HepG2 (cell line): ENCODE measurements around the gene PRDM12. TPM values are rescaled to one million over a fixed set of nuclear protein-coding genes. Genes with fewer than 3 reads are reported as not detected.
A peak's percentile ranks its signal among the peaks of the same experiment; 100 is the strongest.

Experiments used
- ASH2L ChIP-seq: fragments of 300-600, 200-600 bp; sonication (generic); IDR thresholded peaks from 2 replicates; pipeline ENCODE4 v1.7.0; 2017; ENCODE audit warnings: low read depth, mild to moderate bottlenecking, moderate library complexity, mixed read lengths, low read length; ENCODE audit not compliant: insufficient read length
- FOXK1 ChIP-seq: sonication (generic); formaldehyde crosslinking; IDR thresholded peaks from 2 replicates; pipeline ENCODE4 v1.4.0; 2020; ENCODE audit warnings: low read depth, missing genetic modification reagents, borderline replicate concordance
- KLF13 ChIP-seq: sonication (generic); formaldehyde crosslinking; IDR thresholded peaks from 2 replicates; pipeline ENCODE4 v1.4.0; 2020; ENCODE audit warnings: mild to moderate bottlenecking, missing genetic modification reagents
- KLF6 ChIP-seq: IDR thresholded peaks from 2 replicates; pipeline ENCODE4 v1.8.0; 2016; ENCODE audit warnings: missing biosample characterization, missing genetic modification reagents
- KLF9 ChIP-seq: IDR thresholded peaks from 2 replicates; pipeline ENCODE4 v1.6.1; 2016; ENCODE audit warnings: low read depth
- MAFF ChIP-seq: IDR thresholded peaks from 2 replicates; pipeline ENCODE4 v1.6.1; 2011; ENCODE audit warnings: low read depth, low read length, improper control_type of control experiment
- MAFG ChIP-seq: sonication (generic); formaldehyde crosslinking; IDR thresholded peaks from 2 replicates; pipeline ENCODE4 v1.5.1; 2020; ENCODE audit warnings: mild to moderate bottlenecking, missing genetic modification reagents
- NFE2L2 ChIP-seq: fragments of 150-350 bp; IDR thresholded peaks from 2 replicates; pipeline ENCODE4 v1.6.1; 2014; ENCODE audit warnings: low read length
- NR2C2 ChIP-seq: sonication (generic); formaldehyde crosslinking; IDR thresholded peaks from 2 replicates; pipeline ENCODE4 v1.4.0; 2020; ENCODE audit warnings: missing genetic modification reagents, mild to moderate bottlenecking, moderate library complexity, borderline replicate concordance
- PHF20 ChIP-seq: sonication (generic); formaldehyde crosslinking; IDR thresholded peaks from 2 replicates; pipeline ENCODE4 v1.5.0; 2020; ENCODE audit warnings: mild to moderate bottlenecking, missing genetic modification reagents
- PPARG ChIP-seq: conservative IDR thresholded peaks from 2 replicates; pipeline ENCODE4 v1.6.1; 2016; ENCODE audit warnings: missing biosample characterization, missing genetic modification reagents
- RFX1 ChIP-seq: fragments of 450-650 bp; IDR thresholded peaks from 2 replicates; pipeline ENCODE4 v1.6.1; 2017
- SRSF9 ChIP-seq: fragments of 200-400 bp; formaldehyde crosslinking; IDR thresholded peaks from 2 replicates; pipeline ENCODE4 v1.6.1; 2018; ENCODE audit warnings: borderline replicate concordance, mild to moderate bottlenecking, low read depth, low read length; ENCODE audit not compliant: insufficient read depth, poor library complexity, severe bottlenecking
- TSC22D2 ChIP-seq: sonication (generic); formaldehyde crosslinking; IDR thresholded peaks from 2 replicates; pipeline ENCODE4 v1.5.1; 2020; ENCODE audit warnings: missing genetic modification reagents, mild to moderate bottlenecking, borderline replicate concordance
- ZNF431 ChIP-seq: sonication (generic); formaldehyde crosslinking; IDR thresholded peaks from 2 replicates; pipeline ENCODE4 v1.9.0; 2022; ENCODE audit warnings: missing genetic modification reagents, low read depth, mild to moderate bottlenecking, borderline replicate concordance
- ZNF572 ChIP-seq: sonication (generic); formaldehyde crosslinking; IDR thresholded peaks from 2 replicates; pipeline ENCODE4 v1.5.1; 2020; ENCODE audit warnings: mild to moderate bottlenecking, missing genetic modification reagents
- ZNF616 ChIP-seq: sonication (generic); formaldehyde crosslinking; IDR thresholded peaks from 2 replicates; pipeline ENCODE4 v1.5.0; 2020; ENCODE audit warnings: low read depth, mild to moderate bottlenecking, missing genetic modification reagents
- polyA plus RNA-seq, 8 experiments: library from polyadenylated mRNA; depleted of rRNA in 3 of 8; stranded (reverse) in 7 of 8; unstranded in 1 of 8; fragments of >200 nt; fragmentation: Illumina TruSeq in 4 of 8; extraction: Trizol in 4 of 8; gene quantifications; 2 replicates each; pipeline versions ENCODE4 v1.2.1 to v1.2.3, GENCODE V29; 2011 to 2016; ENCODE audit warnings: low read depth in 4 of 8, missing spikeins in 1 of 8, mixed read lengths in 1 of 8; ENCODE audit not compliant: insufficient read depth in 1 of 8
- total RNA-seq, 5 experiments: library from RNA; depleted of rRNA; stranded (reverse); fragments of >200 nt; fragmentation: Illumina TruSeq; extraction: Trizol; gene quantifications; 2 replicates each; pipeline ENCODE4 v1.2.3, GENCODE V29; 2016; ENCODE audit warnings: low read depth in 1 of 5
- TF ChIP-seq, protein P1 (sequence below): sonication (generic); formaldehyde crosslinking; IDR thresholded peaks from 2 replicates; pipeline ENCODE4 v1.4.0; 2020; ENCODE audit warnings: missing genetic modification reagents, mild to moderate bottlenecking, borderline replicate concordance
- TF ChIP-seq, protein P2 (sequence below): sonication (generic); formaldehyde crosslinking; conservative IDR thresholded peaks from 2 replicates; pipeline ENCODE4 v1.4.0; 2020; ENCODE audit warnings: missing genetic modification reagents
- TF ChIP-seq, protein P3 (sequence below): sonication (generic); formaldehyde crosslinking; IDR thresholded peaks from 2 replicates; pipeline ENCODE4 v1.8.0; 2022; ENCODE audit warnings: missing genetic modification reagents, low read depth, mild to moderate bottlenecking, borderline replicate concordance
- TF ChIP-seq, protein P4 (sequence below): sonication (generic); formaldehyde crosslinking; conservative IDR thresholded peaks from 2 replicates; pipeline ENCODE4 v1.5.0; 2020; ENCODE audit warnings: missing genetic modification reagents
- TF ChIP-seq, protein P5 (sequence below): sonication (generic); formaldehyde crosslinking; IDR thresholded peaks from 2 replicates; pipeline ENCODE4 v1.9.0; 2022; ENCODE audit warnings: missing genetic modification reagents, mild to moderate bottlenecking, borderline replicate concordance

PRDM12 gene
- total and polyA plus RNA-seq, 2 of the 13 experiments (the other 11 are each of a cell fraction or from before 2014, with no cell fraction given): 0.04 to 0.07 TPM

GRCh38 chr9:130680836-130681768, 16.7 kb downstream of the PRDM12 start (continued):
- TF ChIP-seq PHF20 (CRISPR knock-in tag): 0 out of 2 replicates have a peak, but pooled peaks have one; percentile 28
- no peak for TF ChIP-seq RFX1
- TF ChIP-seq MAFF: no peak
- TF ChIP-seq, protein P1, sequence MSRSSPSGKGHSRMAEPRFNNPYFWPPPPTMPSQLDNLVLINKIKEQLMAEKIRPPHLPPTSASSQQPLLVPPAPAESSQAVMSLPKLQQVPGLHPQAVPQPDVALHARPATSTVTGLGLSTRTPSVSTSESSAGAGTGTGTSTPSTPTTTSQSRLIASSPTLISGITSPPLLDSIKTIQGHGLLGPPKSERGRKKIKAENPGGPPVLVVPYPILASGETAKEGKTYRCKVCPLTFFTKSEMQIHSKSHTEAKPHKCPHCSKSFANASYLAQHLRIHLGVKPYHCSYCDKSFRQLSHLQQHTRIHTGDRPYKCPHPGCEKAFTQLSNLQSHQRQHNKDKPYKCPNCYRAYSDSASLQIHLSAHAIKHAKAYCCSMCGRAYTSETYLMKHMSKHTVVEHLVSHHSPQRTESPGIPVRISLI: no peak
- TF ChIP-seq, protein P2, sequence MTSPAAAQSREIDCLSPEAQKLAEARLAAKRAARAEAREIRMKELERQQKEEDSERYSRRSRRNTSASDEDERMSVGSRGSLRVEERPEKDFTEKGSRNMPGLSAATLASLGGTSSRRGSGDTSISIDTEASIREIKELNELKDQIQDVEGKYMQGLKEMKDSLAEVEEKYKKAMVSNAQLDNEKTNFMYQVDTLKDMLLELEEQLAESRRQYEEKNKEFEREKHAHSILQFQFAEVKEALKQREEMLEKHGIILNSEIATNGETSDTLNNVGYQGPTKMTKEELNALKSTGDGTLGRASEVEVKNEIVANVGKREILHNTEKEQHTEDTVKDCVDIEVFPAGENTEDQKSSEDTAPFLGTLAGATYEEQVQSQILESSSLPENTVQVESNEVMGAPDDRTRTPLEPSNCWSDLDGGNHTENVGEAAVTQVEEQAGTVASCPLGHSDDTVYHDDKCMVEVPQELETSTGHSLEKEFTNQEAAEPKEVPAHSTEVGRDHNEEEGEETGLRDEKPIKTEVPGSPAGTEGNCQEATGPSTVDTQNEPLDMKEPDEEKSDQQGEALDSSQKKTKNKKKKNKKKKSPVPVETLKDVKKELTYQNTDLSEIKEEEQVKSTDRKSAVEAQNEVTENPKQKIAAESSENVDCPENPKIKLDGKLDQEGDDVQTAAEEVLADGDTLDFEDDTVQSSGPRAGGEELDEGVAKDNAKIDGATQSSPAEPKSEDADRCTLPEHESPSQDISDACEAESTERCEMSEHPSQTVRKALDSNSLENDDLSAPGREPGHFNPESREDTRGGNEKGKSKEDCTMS: no peak
- no peak for TF ChIP-seq FOXK1 (CRISPR knock-in tag)
- TF ChIP-seq KLF13: no peak
- no peak for TF ChIP-seq NFE2L2
- peak; percentile 86; the same call in 1 of the 2 replicates for TF ChIP-seq TSC22D2 (CRISPR knock-in tag)
- TF ChIP-seq MAFG (CRISPR knock-in tag): no peak
- TF ChIP-seq PPARG (CRISPR knock-in tag): no peak
- TF ChIP-seq ZNF431 (CRISPR knock-in tag): no peak
- no peak for TF ChIP-seq SRSF9
- TF ChIP-seq, protein P3, sequence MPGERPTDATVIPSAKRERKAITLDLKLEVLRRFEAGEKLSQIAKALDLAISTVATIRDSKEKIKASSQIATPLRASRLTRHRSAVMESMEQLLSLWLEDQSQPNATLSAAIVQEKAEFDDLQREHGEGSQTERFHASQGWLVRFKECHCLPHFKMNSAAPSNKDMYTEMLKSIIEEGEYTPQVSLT: no peak; the same call in 1 of the 2 replicates
- TF ChIP-seq NR2C2 (CRISPR knock-in tag): no peak; the same call in 1 of the 2 replicates
- no peak for TF ChIP-seq KLF9
- TF ChIP-seq, protein P4, sequence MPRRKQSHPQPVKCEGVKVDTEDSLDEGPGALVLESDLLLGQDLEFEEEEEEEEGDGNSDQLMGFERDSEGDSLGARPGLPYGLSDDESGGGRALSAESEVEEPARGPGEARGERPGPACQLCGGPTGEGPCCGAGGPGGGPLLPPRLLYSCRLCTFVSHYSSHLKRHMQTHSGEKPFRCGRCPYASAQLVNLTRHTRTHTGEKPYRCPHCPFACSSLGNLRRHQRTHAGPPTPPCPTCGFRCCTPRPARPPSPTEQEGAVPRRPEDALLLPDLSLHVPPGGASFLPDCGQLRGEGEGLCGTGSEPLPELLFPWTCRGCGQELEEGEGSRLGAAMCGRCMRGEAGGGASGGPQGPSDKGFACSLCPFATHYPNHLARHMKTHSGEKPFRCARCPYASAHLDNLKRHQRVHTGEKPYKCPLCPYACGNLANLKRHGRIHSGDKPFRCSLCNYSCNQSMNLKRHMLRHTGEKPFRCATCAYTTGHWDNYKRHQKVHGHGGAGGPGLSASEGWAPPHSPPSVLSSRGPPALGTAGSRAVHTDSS (CRISPR knock-in tag): no peak
- TF ChIP-seq ZNF616: peak; percentile 88
- TF ChIP-seq, protein P5, sequence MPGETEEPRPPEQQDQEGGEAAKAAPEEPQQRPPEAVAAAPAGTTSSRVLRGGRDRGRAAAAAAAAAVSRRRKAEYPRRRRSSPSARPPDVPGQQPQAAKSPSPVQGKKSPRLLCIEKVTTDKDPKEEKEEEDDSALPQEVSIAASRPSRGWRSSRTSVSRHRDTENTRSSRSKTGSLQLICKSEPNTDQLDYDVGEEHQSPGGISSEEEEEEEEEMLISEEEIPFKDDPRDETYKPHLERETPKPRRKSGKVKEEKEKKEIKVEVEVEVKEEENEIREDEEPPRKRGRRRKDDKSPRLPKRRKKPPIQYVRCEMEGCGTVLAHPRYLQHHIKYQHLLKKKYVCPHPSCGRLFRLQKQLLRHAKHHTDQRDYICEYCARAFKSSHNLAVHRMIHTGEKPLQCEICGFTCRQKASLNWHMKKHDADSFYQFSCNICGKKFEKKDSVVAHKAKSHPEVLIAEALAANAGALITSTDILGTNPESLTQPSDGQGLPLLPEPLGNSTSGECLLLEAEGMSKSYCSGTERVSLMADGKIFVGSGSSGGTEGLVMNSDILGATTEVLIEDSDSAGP (CRISPR knock-in tag): peak; percentile 59
- peak; percentile 84; the same call in 1 of the 2 replicates for TF ChIP-seq KLF6 (CRISPR knock-in tag)
- no peak for TF ChIP-seq ASH2L
- no peak for TF ChIP-seq ZNF572 (CRISPR knock-in tag)
